ENCODE results near the gene TCL1B.
"Not testable (repeated sequence)": the region's sequence is repeated elsewhere in the genome, so short reads cannot be mapped to it uniquely, and the experiment has no call there.

Gene TCL1B

GRCh38 chr14:95703805-95704204, 17.6 kb downstream of the TCL1B start:
- no peak for DNase-seq

- DNase-seq = no peak
These were observed 19.3 kb downstream of the TCL1B start for GRCh38 chr14:95705518-95705917.

GRCh38 chr14:95707327-95707726, 21.1 kb downstream of the TCL1B start:
- DNase-seq = no peak

GRCh38 chr14:95710106-95710505, 23.9 kb downstream of the TCL1B start:
- DNase-seq = no peak

GRCh38 chr14:95711476-95712176, 25.4 kb downstream of the TCL1B start:
- DNase-seq = no peak

- no peak for DNase-seq
These were observed 26.2 kb downstream of the TCL1B start for GRCh38 chr14:95712398-95712797.

GRCh38 chr14:95713596-95714371, 27.6 kb downstream of the TCL1B start, which contains the start of gene TCL1A:
TSS of gene TCL1A (minus strand) at chr14:95714125. CDS start at chr14:95714066, 59 bp downstream.
- DNase-seq = no peak

GRCh38 chr14:95722525-95723190, 36.4 kb downstream of the TCL1B start:
- no peak for DNase-seq

GRCh38 chr14:95725685-95726336, 39.6 kb downstream of the TCL1B start:
- DNase-seq = no peak

GRCh38 chr14:95727056-95727700, 41.0 kb downstream of the TCL1B start:
- no peak for DNase-seq

- not testable (repeated sequence) for DNase-seq
These were observed 43.3 kb downstream of the TCL1B start for GRCh38 chr14:95729402-95730028.

- DNase-seq = no peak
These were observed 43.9 kb downstream of the TCL1B start for GRCh38 chr14:95730126-95730525.

- no peak for DNase-seq
These were observed 47.0 kb downstream of the TCL1B start for GRCh38 chr14:95733212-95733611.

- no peak for DNase-seq
These were observed 53.1 kb downstream of the TCL1B start for GRCh38 chr14:95739356-95739755.

GRCh38 chr14:95741038-95741490, 54.8 kb downstream of the TCL1B start:
- DNase-seq = no peak

GRCh38 chr14:95741781-95742180, 55.6 kb downstream of the TCL1B start:
- no peak for DNase-seq
